Myocyte (in vitro differentiated cells): Measurements from ENCODE around the gene TMTC2. TPM values are rescaled to one million over a fixed set of nuclear protein-coding genes. Genes with fewer than 3 reads are reported as not detected.

ENCODE experiments used
- DNase-seq: peaks from one replicate; pipeline ENCODE4 v3.0.0-alpha.2; 2012; ENCODE audit warnings: low read depth
- total RNA-seq: library from RNA; depleted of rRNA; stranded (reverse); fragments of >200 nt; gene quantifications from 2 replicates; pipeline ENCODE4 v1.2.3, GENCODE V29; 2014

The TMTC2 gene
- total RNA-seq, 1 donor from 2014 or later, result 0.78 TPM

DNA sequence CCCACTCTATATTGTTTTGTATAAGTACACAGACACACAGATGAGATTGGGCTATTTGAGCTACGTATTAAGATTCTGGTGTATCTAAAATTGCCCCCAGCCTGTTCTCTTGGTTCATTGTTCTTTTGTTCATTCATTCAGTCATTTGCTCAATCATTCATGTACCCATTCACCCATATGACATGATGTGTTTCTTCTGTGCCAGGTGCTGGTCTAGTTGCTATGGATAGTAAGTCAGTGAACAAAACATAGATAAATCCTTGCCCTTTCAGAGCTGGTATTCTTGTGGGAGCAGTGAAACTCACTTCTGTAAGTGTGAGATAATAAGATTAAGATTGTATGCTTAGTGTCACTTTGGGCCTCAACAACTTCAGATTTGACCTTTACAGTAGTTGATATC is 191.3 kb downstream of the TMTC2 start:
- DNase-seq, result no peak

DNA sequence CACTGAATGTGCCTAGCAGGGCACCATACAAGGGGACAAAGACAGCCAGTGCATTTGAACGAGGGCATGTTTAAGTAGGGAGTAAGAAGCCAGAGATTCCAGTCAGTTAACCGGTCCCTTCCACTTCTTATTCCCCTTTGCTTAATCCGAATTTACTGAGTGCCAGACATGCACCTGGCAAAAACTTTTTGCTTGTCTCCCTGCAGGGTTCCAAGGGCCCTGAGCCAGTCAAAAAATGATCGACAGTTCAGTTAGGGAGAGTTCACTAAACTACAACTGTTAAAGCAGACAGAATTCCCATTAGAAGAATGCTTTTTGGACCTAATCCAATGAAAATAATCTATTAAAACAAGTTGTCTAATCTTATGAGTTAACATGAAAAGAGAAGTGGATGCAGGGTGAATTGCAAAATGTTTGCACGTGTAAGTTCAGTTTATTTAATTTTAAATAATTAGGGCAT is 193.8 kb downstream of the TMTC2 start:
- no peak for DNase-seq

DNA sequence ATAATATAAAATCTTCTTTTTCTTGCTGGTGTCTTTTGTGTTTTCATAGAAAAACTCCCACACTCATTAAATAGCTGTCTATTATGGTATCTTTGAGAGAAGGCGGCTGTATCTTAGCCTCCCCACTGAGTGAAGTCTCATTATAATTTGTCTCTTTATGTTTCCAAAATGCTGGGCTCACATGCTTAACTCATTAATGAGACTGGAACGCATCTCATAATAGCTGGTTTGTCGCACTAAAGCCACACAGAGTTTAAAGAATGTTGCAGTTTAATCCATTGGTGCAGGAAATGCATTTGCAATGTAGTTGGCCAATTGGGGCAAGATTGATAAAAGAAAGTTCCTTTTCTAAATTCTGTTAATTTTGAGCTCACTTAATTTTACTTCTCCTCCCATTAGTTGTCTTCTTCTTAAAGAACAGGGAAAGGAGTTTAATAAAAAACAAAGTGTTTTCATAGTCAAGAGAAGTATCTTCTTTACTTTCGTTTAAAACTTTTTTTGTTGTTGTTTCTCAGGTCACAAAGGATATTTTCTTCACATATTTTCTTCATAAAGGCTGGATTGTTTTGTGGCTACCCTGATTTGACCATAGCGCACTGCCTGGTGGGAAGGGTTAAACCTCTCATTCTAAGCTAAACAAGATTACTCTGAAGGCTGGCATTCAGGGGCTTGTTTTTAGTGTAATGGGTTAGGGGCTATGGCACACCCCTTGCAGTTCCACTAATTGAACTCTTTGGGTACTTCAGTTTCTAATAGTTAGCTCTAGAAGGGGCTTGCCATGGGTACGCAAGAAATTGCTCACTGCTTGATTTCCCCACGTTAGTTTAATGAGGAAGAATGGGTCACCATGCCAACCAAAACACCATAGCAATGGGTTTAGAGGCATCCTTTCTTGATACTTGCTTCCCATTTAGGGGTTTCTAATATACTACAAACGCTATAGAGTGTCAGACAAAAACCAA is 197.0 kb downstream of the TMTC2 start:
- no peak for DNase-seq

DNA sequence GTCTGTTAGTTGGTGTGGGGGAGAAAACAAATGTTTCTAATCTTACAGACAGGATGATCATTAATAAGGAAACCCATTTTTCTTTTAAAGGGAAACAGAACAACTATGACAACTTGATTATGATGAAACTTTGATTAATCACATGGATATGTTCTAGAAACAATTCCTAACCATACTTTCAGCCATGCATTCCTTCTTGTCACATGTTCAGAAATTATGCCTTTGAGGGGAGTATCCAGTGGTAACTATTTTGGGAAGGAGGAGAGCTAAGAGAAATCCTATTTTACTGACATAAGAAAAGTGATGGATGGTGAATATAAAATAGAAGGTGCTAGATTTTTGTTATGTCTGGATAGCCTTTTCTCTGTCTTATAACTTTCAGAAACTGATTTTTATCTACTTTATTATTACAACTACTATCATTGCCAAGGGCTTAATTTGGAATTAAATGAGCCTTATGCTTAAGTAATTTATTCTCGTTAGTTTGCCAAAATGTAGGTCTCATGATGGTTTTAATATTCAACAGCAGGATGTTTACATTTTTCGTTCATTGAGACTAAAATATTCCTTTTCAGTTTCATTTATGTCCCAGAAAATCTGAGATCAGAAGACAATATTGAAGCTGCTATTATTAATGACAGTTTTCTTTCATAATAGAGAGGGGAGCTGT is 200.1 kb downstream of the TMTC2 start:
- DNase-seq, result no peak

DNA sequence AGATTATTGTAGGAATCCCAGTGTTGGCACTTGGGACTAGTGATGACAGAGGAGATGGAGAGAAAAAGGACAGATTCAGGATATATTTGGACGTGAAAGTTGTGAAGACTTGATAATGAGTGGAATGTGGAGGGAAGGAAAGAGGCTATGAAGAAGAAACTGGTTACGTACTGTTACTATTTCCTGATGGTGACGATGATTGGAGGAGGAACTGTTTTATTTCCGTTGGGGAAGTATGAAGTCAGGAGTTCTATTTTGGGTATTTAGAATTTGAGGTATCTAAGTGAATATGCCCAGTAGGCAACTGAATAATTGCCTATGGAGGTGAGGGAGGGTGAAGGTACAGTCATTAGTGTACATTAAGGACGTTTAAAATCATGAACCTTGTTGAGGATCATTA is 207.2 kb downstream of the TMTC2 start:
- no peak for DNase-seq

DNA sequence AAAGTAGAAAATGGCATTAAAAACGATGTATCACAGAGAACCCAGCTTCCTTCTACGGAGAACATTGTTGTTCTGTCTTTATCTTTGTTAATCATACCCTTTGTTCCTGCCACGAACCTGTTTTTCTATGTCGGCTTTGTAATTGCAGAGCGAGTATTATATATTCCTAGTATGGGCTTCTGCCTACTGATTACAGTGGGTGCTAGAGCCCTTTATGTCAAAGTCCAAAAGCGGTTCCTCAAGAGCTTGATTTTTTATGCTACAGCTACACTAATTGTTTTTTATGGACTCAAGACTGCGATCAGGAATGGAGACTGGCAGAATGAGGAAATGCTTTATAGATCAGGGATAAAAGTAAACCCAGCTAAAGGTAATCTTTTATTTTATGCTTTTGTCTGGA is 209.6 kb downstream of the TMTC2 start:
- no peak for DNase-seq

DNA sequence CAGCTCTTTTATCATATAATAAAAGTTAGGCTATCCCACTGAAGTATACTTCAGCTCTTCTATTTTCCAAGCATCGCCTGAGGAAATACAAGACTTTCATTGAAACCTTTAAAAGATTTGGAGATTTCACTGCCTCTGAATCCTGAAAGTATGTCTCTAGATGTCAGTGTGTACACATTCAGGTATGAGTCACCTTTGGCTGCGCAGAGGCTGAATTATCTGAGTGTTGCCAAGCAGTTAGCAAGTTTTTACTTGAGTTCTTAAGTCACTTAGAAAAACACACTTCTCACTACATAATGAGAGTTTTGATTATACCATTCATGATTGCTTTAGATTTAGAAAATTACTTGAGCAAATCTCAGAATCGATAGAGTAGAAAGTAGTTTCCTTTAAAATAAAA is 210.3 kb downstream of the TMTC2 start:
- DNase-seq, result no peak

DNA sequence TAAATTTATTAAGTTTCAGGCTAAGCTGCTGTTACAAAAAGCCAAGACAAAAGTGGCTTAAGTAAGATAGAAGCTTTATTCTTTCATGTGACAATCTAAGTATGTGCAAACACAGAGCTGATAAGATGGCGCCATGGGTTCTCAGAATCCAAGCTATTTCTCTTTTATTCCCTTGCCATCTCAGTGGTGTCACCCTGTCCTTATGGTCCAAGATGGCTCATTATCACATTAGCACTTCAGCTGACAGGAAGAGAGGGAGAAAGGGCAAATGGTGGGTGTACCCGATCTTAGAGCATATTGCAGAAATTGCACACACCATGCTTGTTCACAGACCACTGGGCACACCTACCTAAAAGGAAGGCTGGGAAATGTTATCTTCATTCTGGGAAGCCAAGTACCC is 211.7 kb downstream of the TMTC2 start:
- no peak for DNase-seq

DNA sequence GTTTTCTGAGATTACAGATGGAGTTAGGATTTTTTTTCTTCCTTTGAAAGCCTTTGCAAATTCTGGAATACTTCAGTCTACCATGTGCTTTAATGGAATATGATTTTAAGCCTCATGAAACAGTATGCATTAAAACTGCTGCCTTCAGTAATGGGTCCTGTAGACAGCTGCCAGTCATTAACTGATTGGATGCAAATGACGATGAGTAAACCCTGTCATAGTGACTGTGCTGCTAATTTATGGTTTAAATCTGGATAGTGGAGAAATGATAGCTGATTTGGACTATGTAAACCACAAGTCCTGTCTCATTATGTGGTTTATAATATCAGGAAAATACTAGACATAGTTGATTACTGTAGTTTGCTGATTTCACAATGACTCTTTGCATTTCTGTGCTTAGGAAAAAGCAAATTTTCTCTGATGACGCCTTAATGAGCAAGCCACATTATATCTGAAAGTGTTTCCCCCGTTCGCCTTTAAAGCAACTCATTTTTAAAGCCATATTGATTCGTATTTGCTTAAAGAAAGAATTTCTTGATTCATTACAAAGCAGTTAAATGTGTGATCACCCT is 217.6 kb downstream of the TMTC2 start:
- DNase-seq, result no peak

DNA sequence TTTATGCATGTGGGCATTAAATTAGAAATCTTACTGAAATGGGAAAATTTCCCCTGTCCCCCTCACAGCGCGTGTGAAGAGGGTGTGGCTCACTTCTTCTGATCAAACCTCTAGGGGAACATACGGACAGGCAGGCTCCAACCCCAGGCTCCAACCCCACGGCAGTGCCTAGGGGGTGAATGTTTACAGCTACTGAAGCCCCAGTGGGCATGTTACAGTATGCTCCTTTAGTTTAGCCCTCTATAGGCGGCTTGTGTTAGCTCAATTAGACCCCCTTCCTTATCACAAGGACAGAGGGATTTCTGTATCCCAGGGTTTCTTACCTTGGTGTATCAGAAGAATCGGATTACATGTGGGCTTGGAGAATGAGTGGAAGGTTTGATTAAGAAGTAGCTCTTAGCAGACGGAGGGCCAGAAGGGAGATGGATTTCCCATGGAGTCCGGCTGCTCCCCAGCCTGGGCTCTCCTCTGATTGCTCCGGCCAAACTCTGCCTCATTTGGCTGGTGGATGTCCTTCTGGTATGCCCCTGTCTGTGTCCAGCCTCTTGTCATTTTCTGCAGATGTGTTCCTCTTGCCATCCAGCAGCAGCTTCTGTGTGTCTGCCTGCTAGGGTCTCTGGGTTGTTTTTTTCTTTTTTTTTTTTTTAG is 223.7 kb downstream of the TMTC2 start:
- DNase-seq, result no peak

DNA sequence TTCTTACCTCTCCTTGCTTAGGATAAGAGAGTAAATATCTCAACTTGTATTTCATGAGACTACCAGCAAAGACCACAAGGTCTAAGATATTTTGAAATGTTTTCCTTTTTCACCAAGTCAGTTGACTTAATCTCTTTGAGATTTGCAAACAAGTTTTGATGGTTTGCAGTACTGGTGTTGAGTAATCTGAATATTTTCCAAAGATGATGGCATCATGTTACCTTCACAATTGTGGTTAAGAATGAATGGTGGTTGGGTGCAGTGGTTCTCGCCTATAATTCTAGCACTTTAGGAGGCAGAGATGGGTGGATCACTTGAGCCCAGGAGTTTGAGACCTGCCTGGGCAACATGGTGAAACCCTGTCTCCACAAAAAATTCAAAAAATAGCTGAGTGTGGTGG is 225.7 kb downstream of the TMTC2 start:
- no peak for DNase-seq

DNA sequence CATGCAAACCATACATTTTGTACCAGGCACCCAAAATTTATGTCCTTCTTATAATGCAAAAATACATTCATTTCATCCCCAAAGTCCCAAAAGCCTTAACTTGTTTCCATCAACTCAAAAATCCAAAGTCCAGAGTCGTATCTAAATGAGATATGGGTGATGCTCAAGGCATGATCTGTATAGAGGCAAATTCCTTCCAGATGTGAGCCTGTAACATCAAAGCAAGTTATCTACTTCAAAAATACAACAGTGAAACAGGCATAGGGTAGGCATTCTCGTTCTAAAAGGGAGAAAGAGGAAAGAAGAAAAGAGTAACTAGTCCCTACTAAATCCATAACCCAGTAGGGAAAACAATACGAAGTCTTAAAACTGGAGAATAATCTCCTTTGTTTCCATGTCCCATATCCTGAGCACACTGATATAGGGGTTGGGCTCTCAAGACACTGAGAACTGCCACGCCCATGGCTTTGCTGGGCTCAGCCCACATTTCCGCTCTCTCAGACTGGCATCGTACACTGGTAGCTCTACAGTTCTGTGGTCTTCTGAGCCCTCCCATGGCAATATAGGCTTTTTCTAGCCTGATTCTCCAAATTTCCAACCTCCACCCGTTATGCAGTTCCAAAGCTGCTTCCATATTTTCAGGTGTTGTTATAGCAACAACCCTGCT is 232.8 kb downstream of the TMTC2 start:
- DNase-seq, result no peak

DNA sequence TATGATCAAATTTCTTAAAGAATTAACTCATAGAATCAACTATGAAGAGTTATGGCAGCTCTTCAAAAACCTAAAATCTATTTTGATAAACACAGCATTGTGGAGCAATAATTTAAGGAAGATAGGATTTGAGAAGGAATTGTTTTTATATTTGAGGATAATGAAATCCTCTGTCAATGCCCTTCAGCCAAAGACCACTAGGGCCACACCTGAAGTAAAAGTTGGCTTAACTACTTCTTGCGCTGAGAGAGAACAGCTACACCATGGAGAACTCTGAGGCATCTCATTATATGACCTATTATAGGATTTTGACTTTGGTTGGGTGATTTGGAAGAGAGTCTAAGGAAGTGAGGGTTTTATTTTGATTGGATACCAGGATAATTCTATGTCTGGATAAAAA is 237.2 kb downstream of the TMTC2 start:
- no peak for DNase-seq

DNA sequence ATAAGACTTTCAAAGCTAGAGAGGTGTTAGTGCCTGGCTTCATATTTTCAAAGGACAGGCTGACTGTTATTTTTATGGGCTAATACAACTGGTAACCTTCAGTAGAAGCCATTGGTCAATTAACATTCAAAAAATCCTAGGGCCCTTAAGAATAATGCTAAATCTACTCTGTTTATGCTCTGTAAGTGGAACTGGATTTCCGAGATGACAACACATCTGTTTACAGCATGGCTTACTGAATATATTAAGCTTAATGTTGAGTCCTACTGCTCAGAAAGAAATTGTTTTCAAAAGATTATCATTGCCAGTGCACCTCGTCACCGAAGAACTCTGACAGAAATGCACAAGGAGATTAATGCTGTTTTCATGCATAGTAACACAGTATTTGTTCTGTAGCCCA is 239.9 kb downstream of the TMTC2 start:
- no peak for DNase-seq

DNA sequence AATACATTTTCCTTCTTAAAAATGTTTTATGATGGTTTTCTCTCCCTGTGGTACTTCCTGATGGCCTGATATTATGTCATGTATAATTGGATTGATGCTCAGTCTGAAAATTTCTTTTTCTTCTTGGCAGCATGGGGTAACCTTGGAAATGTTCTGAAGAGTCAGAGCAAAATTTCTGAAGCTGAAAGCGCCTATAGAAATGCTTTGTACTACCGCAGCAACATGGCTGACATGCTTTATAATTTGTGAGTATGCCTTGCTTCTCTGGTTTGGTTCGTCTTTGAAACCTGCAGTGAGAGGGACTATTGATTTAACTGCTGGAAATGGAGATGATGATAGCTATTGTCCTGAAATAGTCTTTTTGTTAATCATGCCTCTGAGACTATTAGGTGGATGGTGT is 243.6 kb downstream of the TMTC2 start:
- DNase-seq, result no peak

DNA sequence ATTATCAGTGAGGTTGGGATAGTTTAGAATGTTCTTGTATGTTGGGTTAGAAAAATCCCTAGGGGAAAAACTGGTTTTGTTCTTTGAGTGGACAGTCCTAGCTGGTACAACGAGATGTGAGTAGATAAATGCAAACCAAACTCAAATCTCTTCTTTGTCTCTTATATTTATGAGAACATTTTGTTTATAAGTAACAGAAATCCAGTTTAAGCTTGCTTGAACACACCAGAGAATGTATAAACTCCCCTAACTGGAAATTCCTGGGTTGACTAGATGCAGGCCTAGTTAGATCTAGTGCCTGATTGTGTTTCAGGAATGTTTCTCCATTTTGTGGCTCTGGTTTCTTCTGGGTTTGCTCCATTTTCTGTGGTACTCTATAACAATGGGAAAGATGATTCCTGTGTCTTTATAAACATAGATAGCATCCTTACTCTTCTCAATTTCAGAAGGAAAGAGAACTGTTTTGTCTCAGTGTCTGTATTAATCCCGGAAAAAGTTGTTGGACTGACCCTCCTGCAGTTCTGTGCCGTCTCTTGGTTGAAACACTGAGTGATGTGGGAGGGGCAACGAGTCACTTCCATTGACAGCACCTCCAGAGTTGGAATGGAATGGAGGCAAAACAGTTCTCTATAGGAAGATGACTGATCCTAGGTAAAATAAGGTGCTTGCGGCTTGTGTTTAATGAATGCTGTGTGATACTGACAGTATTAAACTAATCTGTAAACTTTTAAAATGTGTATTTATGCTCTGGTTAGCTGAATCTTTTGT is 244.8 kb downstream of the TMTC2 start:
- no peak for DNase-seq

DNA sequence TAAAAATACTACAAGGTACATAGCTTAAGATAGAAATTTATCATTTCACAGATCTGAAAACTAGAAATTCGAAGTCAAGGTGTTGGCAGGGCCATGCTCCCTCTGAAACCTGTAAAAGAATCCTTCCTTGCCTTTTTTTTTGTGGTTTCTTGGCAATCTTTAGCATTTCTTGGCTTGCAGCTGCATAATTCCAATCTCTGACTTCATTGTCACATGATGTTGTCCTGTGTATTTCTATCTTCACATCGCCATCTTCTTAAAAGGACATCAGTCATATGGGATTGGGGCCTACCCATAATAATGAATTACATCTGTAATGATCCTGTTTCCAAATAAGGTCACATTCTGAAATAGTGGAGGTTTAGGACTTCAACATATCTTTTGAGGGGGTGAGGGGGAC is 250.4 kb downstream of the TMTC2 start:
- no peak for DNase-seq

DNA sequence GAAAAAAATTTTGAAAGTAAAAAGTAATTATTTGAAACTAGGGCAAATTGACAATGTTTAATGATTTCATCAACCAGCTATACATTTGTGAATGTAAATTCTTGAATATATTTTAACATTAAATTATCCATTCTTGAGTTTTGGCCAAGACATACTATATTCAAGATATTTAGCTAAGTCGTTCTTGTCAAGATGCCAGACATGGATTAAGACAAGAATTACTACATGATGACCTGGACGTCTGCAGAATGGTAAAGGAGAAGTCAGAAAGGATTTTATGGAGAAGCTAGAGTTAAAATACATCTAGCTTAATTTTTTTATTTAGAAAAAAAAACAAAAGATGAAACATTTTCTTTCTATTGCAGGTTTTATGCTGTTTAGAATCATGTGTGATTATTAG is 255.8 kb downstream of the TMTC2 start:
- DNase-seq, result no peak

DNA sequence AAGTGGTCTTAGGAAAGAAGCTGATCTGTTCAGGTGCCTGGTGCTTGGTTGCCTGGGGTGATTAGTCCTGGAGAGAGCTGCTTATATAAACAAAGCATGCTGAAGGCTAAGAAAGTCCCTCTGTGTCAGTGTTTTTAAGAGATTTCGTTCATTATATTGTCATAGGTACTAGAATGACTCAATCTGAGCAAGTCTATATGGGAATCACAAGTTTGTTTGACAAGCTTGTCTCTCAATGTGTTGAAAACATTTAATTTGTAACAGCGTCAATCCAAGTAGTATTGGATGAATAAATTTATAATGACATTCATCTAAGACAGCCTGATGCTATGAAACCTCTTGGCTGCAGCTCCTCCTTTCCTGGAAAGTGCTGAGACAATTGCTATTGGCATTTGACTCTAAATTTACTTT is 256.3 kb downstream of the TMTC2 start:
- DNase-seq, result no peak

DNA sequence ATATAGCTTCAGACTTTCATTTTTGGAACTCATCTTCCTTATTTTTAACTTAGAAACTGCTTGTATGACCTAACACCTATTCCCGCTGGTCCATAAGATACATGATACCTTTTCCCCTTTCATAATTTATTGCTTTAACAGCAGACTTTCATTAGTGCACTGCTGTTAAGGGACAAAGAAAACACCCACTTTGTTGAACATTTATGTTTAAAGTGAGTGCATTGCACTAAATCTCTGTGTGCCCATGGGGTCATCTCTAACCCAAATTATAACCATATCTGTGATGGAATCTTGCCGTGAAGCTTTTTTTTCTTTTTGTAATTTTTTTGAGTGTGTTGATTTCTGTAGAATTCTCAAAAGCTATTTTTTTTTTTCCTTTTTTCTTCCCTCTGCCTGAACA is 261.8 kb downstream of the TMTC2 start:
- no peak for DNase-seq
